ENCODE results near the gene PRPF39.

PRPF39 gene

GRCh38 chr14:45114327-45114726 lies 30.4 kb downstream of the PRPF39 start:
- TF ChIP-seq EP300 (IDR thresholded peaks at IDR 0.05; ENCODE audit: borderline replicate concordance) (no peak), TAF1 (IDR thresholded peaks at IDR 0.05; ENCODE audit: low read depth) (no peak), REST (IDR thresholded peaks at IDR 0.05; ENCODE audit: low read depth) (no peak), CREB1 (IDR thresholded peaks at IDR 0.05; ENCODE audit: low read depth) (no peak), CEBPB (IDR thresholded peaks at IDR 0.05) (no peak), YY1 (IDR thresholded peaks at IDR 0.05; ENCODE audit: low read depth) (no peak), ZBTB7A (IDR thresholded peaks at IDR 0.05; ENCODE audit: low read depth) (no peak), EGR1 (IDR thresholded peaks at IDR 0.05) (no peak)

GRCh38 chr14:45118594-45118993 lies 34.7 kb downstream of the PRPF39 start:
- TF ChIP-seq FOXM1 (IDR thresholded peaks at IDR 0.05; ENCODE audit: borderline replicate concordance, low read depth) (no peak), RAD21 (IDR thresholded peaks at IDR 0.05; ENCODE audit: low read depth) (no peak), MAX (IDR thresholded peaks at IDR 0.05) (no peak), NFIC (IDR thresholded peaks at IDR 0.05) (no peak), TAF1 (IDR thresholded peaks at IDR 0.05; ENCODE audit: low read depth) (no peak), REST (IDR thresholded peaks at IDR 0.05; ENCODE audit: low read depth) (no peak), YY1 (IDR thresholded peaks at IDR 0.05; ENCODE audit: low read depth) (no peak), TEAD4 (IDR thresholded peaks at IDR 0.05) (no peak), CREB1 (IDR thresholded peaks at IDR 0.05; ENCODE audit: low read depth) (no peak)

- TF ChIP-seq EGR1 (IDR thresholded peaks at IDR 0.05) (no peak), CREB1 (IDR thresholded peaks at IDR 0.05; ENCODE audit: low read depth) (no peak), FOXM1 (IDR thresholded peaks at IDR 0.05; ENCODE audit: borderline replicate concordance, low read depth) (no peak), EP300 (IDR thresholded peaks at IDR 0.05; ENCODE audit: borderline replicate concordance) (no peak), REST (IDR thresholded peaks at IDR 0.05; ENCODE audit: low read depth) (no peak), TCF12 (IDR thresholded peaks at IDR 0.05; ENCODE audit: low read depth) (no peak), MAX (IDR thresholded peaks at IDR 0.05) (no peak), CEBPB (IDR thresholded peaks at IDR 0.05) (no peak), NFIC (IDR thresholded peaks at IDR 0.05) (no peak), TAF1 (IDR thresholded peaks at IDR 0.05; ENCODE audit: low read depth) (no peak), ZBTB7A (IDR thresholded peaks at IDR 0.05; ENCODE audit: low read depth) (no peak), TEAD4 (IDR thresholded peaks at IDR 0.05) (no peak), USF1 (IDR thresholded peaks at IDR 0.05) (no peak), YY1 (IDR thresholded peaks at IDR 0.05; ENCODE audit: low read depth) (no peak), RAD21 (IDR thresholded peaks at IDR 0.05; ENCODE audit: low read depth) (no peak)
Measured at GRCh38 chr14:45120096-45120495, 36.2 kb downstream of the PRPF39 start.

GRCh38 chr14:45123271-45123670 lies 39.4 kb downstream of the PRPF39 start:
- TF ChIP-seq RAD21 (IDR thresholded peaks at IDR 0.05; ENCODE audit: low read depth): no peak
- no peak for TF ChIP-seq EGR1 (IDR thresholded peaks at IDR 0.05)
- TF ChIP-seq REST (IDR thresholded peaks at IDR 0.05; ENCODE audit: low read depth): no peak
- no peak for TF ChIP-seq CREB1 (IDR thresholded peaks at IDR 0.05; ENCODE audit: low read depth)
- TF ChIP-seq USF1 (IDR thresholded peaks at IDR 0.05): no peak
- no peak for TF ChIP-seq ZBTB7A (IDR thresholded peaks at IDR 0.05; ENCODE audit: low read depth)
- TF ChIP-seq TAF1 (IDR thresholded peaks at IDR 0.05; ENCODE audit: low read depth): no peak
- no peak for TF ChIP-seq NFIC (IDR thresholded peaks at IDR 0.05)
- TF ChIP-seq MAX (IDR thresholded peaks at IDR 0.05): no peak
- no peak for TF ChIP-seq CEBPB (IDR thresholded peaks at IDR 0.05)
- no peak for TF ChIP-seq TEAD4 (IDR thresholded peaks at IDR 0.05)
- TF ChIP-seq TCF12 (IDR thresholded peaks at IDR 0.05; ENCODE audit: low read depth): no peak
- TF ChIP-seq EP300 (IDR thresholded peaks at IDR 0.05; ENCODE audit: borderline replicate concordance): no peak
- TF ChIP-seq FOXM1 (IDR thresholded peaks at IDR 0.05; ENCODE audit: borderline replicate concordance, low read depth): no peak
